ENCODE data around the gene RING1. TPM values are rescaled to one million over a fixed set of nuclear protein-coding genes. Genes with fewer than 3 reads are reported as not detected.

The RING1 gene
- total RNA-seq, 1 experiment from 2014 or later, result 31.0 TPM

DNA sequence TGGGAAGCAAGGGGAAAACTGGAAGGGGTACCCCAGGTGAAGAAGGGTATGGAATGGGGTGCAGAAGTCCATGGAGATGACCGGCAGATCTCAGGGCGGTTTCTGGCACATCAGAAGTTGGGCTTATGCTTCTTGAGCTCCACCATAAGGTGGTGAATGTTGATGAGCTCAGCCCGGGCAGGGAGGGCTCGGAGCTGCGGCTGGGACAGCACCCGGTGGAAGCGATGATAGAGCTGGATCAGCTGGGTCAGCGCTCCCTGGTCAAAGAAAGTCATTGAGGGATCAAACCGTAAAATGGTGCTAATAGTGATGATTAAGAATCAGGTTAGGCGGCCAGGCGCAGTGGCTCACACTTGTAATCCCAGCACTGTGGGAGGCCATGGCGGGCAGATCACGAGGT is 42.4 kb downstream of the RING1 start:
- no peak overlapping the region for H3K27ac Mint-ChIP-seq

More for the DNA sequence above, 42.4 kb downstream of the RING1 start:
- Histone ChIP-seq H4K5ac (ENCODE audit: insufficient read length, low read depth, low read length) (no peak overlapping the region), H3K4me1 (ENCODE audit: insufficient read depth, low read length) (no peaks in the 10 kb centered on the region; the same call in 1 of the 2 replicates), H3K9ac (ENCODE audit: extremely low read depth, insufficient read length, low read length) (no peak overlapping the region), H3K79me1 (ENCODE audit: insufficient read depth, low read depth, low read length, poor library complexity, severe bottlenecking) (no peaks in the 10 kb centered on the region), H3K23me2 (ENCODE audit: insufficient read length, low read depth, low read length, poor library complexity, severe bottlenecking) (peaks cover 17% of the 10 kb centered on the region), H2BK15ac (ENCODE audit: low read depth, low read length) (no peak overlapping the region), H3K14ac (ENCODE audit: insufficient read depth, low read length) (no peak overlapping the region), H2BK5ac (ENCODE audit: insufficient read length, low read length) (no peak overlapping the region), H3K4ac (ENCODE audit: low read depth, low read length) (no peak overlapping the region), H3K18ac (ENCODE audit: insufficient read length, low read depth, low read length) (no peak overlapping the region), H2BK20ac (ENCODE audit: low read depth, low read length, poor library complexity, severe bottlenecking) (no peak overlapping the region), H2AFZ (ENCODE audit: low read length) (no peak overlapping the region), H3K56ac (ENCODE audit: insufficient read length, low read depth, low read length) (no peak overlapping the region), H2BK120ac (ENCODE audit: low read depth, low read length, poor library complexity, severe bottlenecking) (no peak overlapping the region), H3K27me3 (ENCODE audit: insufficient read depth, low read length) (no peaks in the 10 kb centered on the region; the same call in 1 of the 2 replicates), H2AK5ac (ENCODE audit: insufficient read length, low read length) (no peak overlapping the region), H4K8ac (replicated peaks; ENCODE audit: insufficient read length, low read depth, low read length) (no peak overlapping the region), H3T11ph (ENCODE audit: low read length) (no peak overlapping the region), H3K27ac (ENCODE audit: insufficient read length, low read depth, low read length) (no peak overlapping the region), H3K79me2 (ENCODE audit: insufficient read depth, low read length) (no peaks in the 10 kb centered on the region), H3K4me2 (ENCODE audit: insufficient read depth, insufficient read length, low read length) (no peak overlapping the region), H2BK12ac (ENCODE audit: insufficient read length, low read depth, low read length) (no peak overlapping the region), H4K20me1 (ENCODE audit: control insufficient read depth, insufficient read depth, insufficient read length) (no peaks in the 10 kb centered on the region), H3K9me3 (ENCODE audit: control insufficient read depth, low read depth, low read length) (no peaks in the 10 kb centered on the region), H4K91ac (ENCODE audit: insufficient read length, low read depth, low read length) (no peak overlapping the region), H3K23ac (ENCODE audit: insufficient read length, low read depth, low read length) (no peak overlapping the region)
- Mint-ChIP-seq H3K9me3 (no peaks in the 10 kb centered on the region; a peak in 1 of 5 replicates), H3K27me3 (ENCODE audit: low read depth) (peaks cover 30% of the 10 kb centered on the region), H3K4me3 (peak overlapping the region; percentile 74 to 83; a peak in 3 of 5 replicates), H3K4me1 (peaks cover 20 to 24% of the 10 kb centered on the region in 2 experiments), H3K36me3 (ENCODE audit: insufficient read depth in 1 of 3, low read depth in 3 of 3) (peaks cover 9 to 25% (median 21%) of the 10 kb centered on the region in 3 experiments; a peak in 6 of 7 replicates)
- TF ChIP-seq, protein P1, sequence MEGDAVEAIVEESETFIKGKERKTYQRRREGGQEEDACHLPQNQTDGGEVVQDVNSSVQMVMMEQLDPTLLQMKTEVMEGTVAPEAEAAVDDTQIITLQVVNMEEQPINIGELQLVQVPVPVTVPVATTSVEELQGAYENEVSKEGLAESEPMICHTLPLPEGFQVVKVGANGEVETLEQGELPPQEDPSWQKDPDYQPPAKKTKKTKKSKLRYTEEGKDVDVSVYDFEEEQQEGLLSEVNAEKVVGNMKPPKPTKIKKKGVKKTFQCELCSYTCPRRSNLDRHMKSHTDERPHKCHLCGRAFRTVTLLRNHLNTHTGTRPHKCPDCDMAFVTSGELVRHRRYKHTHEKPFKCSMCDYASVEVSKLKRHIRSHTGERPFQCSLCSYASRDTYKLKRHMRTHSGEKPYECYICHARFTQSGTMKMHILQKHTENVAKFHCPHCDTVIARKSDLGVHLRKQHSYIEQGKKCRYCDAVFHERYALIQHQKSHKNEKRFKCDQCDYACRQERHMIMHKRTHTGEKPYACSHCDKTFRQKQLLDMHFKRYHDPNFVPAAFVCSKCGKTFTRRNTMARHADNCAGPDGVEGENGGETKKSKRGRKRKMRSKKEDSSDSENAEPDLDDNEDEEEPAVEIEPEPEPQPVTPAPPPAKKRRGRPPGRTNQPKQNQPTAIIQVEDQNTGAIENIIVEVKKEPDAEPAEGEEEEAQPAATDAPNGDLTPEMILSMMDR (conservative IDR thresholded peaks at IDR 0.05), result no peak
- no peak for DNase-seq
- WGBS (ENCODE audit: extremely low coverage, insufficient read length, low lambda C conversion rate), result no CpG with 5 or more reads among the region's 13 CpGs
